Mesenchymal stem cell (in vitro differentiated cells and primary cell): ENCODE results near the gene CLEC1B. TPM values are rescaled to one million over a fixed set of nuclear protein-coding genes. Genes with fewer than 3 reads are reported as not detected.

Experiments used
- DNase-seq: peaks from one replicate; pipeline ENCODE4 v3.0.0-alpha.2; 2013
- H2AFZ ChIP-seq: one replicate; pipeline ENCODE4 v1.6.1; 2013; ENCODE audit warnings: low read depth, mild to moderate bottlenecking, control low read depth, inconsistent platforms, low read length, moderate library complexity
- H2AK5ac ChIP-seq: 2 replicates; pipeline ENCODE4 v1.6.1; 2013; ENCODE audit warnings: low read length, moderate library complexity, mild to moderate bottlenecking, inconsistent platforms; ENCODE audit not compliant: severe bottlenecking
- H2BK120ac ChIP-seq: one replicate; pipeline ENCODE4 v1.6.1; 2013; ENCODE audit warnings: low read depth, mild to moderate bottlenecking, inconsistent platforms, low read length, moderate library complexity
- H2BK12ac ChIP-seq, 2 experiments: one replicate each; pipeline ENCODE4 v1.6.1; 2013; ENCODE audit warnings: inconsistent platforms in 2 of 2, low read length in 2 of 2, mild to moderate bottlenecking in 2 of 2, moderate library complexity in 2 of 2, control low read depth in 1 of 2
- H2BK15ac ChIP-seq: one replicate; pipeline ENCODE4 v1.6.1; 2013; ENCODE audit warnings: mild to moderate bottlenecking, low read depth, inconsistent platforms; ENCODE audit not compliant: poor library complexity, severe bottlenecking
- H2BK5ac ChIP-seq: 2 replicates; pipeline ENCODE4 v1.6.1; 2013; ENCODE audit warnings: low read depth, mild to moderate bottlenecking, low read length, control low read depth, inconsistent platforms; ENCODE audit not compliant: poor library complexity, severe bottlenecking
- H3K14ac ChIP-seq, 2 experiments: one replicate each; pipeline ENCODE4 v1.6.1; 2013; ENCODE audit warnings: inconsistent platforms in 2 of 2, low read length in 2 of 2, control low read depth in 1 of 2, mild to moderate bottlenecking in 1 of 2, moderate library complexity in 1 of 2
- H3K18ac ChIP-seq, 2 experiments: one replicate each; pipeline ENCODE4 v1.6.1; 2013; ENCODE audit warnings: inconsistent platforms in 2 of 2, low read length in 2 of 2, control low read depth in 1 of 2, low read depth in 1 of 2, mild to moderate bottlenecking in 1 of 2
- H3K23ac ChIP-seq, 2 experiments: one replicate each; pipeline ENCODE4 v1.6.1; 2013; ENCODE audit warnings: inconsistent platforms in 2 of 2, low read length in 2 of 2, mild to moderate bottlenecking in 2 of 2, moderate library complexity in 2 of 2, control low read depth in 1 of 2
- H3K27ac ChIP-seq: 2 replicates; pipeline ENCODE4 v1.5.1; 2013; ENCODE audit warnings: mild to moderate bottlenecking, moderate library complexity, low read length, control low read depth, inconsistent platforms; ENCODE audit not compliant: poor library complexity, severe bottlenecking
- H3K27me3 ChIP-seq, 2 experiments: 2 replicates each; pipeline versions ENCODE4 v1.6.1 to v1.7.0; 2013; ENCODE audit warnings: low read length in 2 of 2, mild to moderate bottlenecking in 2 of 2, moderate library complexity in 2 of 2, control low read depth in 1 of 2, inconsistent platforms in 1 of 2; ENCODE audit not compliant: control insufficient read depth in 1 of 2, insufficient read depth in 1 of 2
- H3K36me3 ChIP-seq, 2 experiments: 2 replicates each; pipeline versions ENCODE4 v1.6.1 to v1.7.0; 2013; ENCODE audit warnings: low read length in 2 of 2, control low read depth in 1 of 2, inconsistent platforms in 1 of 2, low read depth in 1 of 2, mild to moderate bottlenecking in 1 of 2; ENCODE audit not compliant: insufficient read depth in 2 of 2, control insufficient read depth in 1 of 2
- H3K4ac ChIP-seq, 2 experiments: one replicate each; pipeline ENCODE4 v1.6.1; 2013; ENCODE audit warnings: inconsistent platforms in 2 of 2, low read length in 2 of 2, mild to moderate bottlenecking in 2 of 2, moderate library complexity in 2 of 2, control low read depth in 1 of 2, low read depth in 1 of 2
- H3K4me1 ChIP-seq: 2 replicates; pipeline ENCODE4 v1.6.1; 2013; ENCODE audit warnings: low read depth, low read length, control low read depth; ENCODE audit not compliant: control insufficient read depth, insufficient read depth
- H3K4me2 ChIP-seq: 2 replicates; pipeline ENCODE4 v1.6.1; 2013; ENCODE audit warnings: low read length, mild to moderate bottlenecking, inconsistent platforms; ENCODE audit not compliant: poor library complexity, severe bottlenecking
- H3K4me3 ChIP-seq, 2 experiments: 2 replicates each; pipeline versions ENCODE4 v1.5.1 to v1.7.0; 2013; ENCODE audit warnings: low read length in 2 of 2, mild to moderate bottlenecking in 2 of 2, control low read depth in 1 of 2, low read depth in 1 of 2; ENCODE audit not compliant: insufficient read depth in 1 of 2
- H3K79me1 ChIP-seq: replicated peaks from 2 replicates; pipeline ENCODE4 v1.6.1; 2013; ENCODE audit warnings: mild to moderate bottlenecking, control low read depth, low read length, inconsistent platforms; ENCODE audit not compliant: poor library complexity, severe bottlenecking
- H3K9ac ChIP-seq: 2 replicates; pipeline ENCODE4 v1.7.0; 2013; ENCODE audit warnings: mild to moderate bottlenecking, low read length, moderate library complexity
- H3K9me3 ChIP-seq: 2 replicates; pipeline ENCODE4 v1.7.0; 2013; ENCODE audit warnings: mild to moderate bottlenecking, low read length; ENCODE audit not compliant: control insufficient read depth
- H4K8ac ChIP-seq: one replicate; pipeline ENCODE4 v1.6.1; 2013; ENCODE audit warnings: inconsistent platforms, mild to moderate bottlenecking, low read length, moderate library complexity
- H4K91ac ChIP-seq: one replicate; pipeline ENCODE4 v1.6.1; 2013; ENCODE audit warnings: mild to moderate bottlenecking, low read length, inconsistent platforms
- WGBS: methylation state at CpG from one replicate; pipeline ENCODE4 v1.1.7; 2013; ENCODE audit warnings: mixed read lengths; 5-methylcytosine and 5-hydroxymethylcytosine counted together
- polyA plus RNA-seq, 2 experiments: library from polyadenylated mRNA; stranded (reverse); fragments of 200-250 nt; gene quantifications; one replicate each; pipeline ENCODE4 v1.2.3, GENCODE V29; 2013

The CLEC1B gene
- not detected for polyA plus RNA-seq (2013, experiment 1 of 2)
- polyA plus RNA-seq (2013, experiment 2 of 2) = not detected

- DNase-seq = no peak
- H3K27ac ChIP-seq = no peak within 1 kb of the TSS
- H3K14ac ChIP-seq = no peak within 1 kb of the TSS
- no peak within 1 kb of the TSS for H2BK120ac ChIP-seq
- no peaks in the 10 kb centered on the region for H3K27me3 ChIP-seq
- no peak within 1 kb of the TSS for H4K8ac ChIP-seq
- H3K23ac ChIP-seq = no peak within 1 kb of the TSS
- no peak within 1 kb of the TSS for H4K91ac ChIP-seq
- no peak within 1 kb of the TSS for H2AK5ac ChIP-seq
- H3K9me3 ChIP-seq = no peaks in the 10 kb centered on the region
- H3K79me1 ChIP-seq = no peaks in the 10 kb centered on the region
- no peak within 1 kb of the TSS for H2BK5ac ChIP-seq
- H3K36me3 ChIP-seq = no peaks in the 10 kb centered on the region
- no peaks in the 10 kb centered on the region for H3K4me1 ChIP-seq
- no peak within 1 kb of the TSS for H2AFZ ChIP-seq
- H3K18ac ChIP-seq = no peak within 1 kb of the TSS
- H2BK15ac ChIP-seq = no peak within 1 kb of the TSS
- no peak within 1 kb of the TSS for H3K4ac ChIP-seq
- no peak within 1 kb of the TSS for H3K4me3 ChIP-seq
- H3K9ac ChIP-seq = no peak within 1 kb of the TSS
- H3K4me2 ChIP-seq = no peak within 1 kb of the TSS
- H2BK12ac ChIP-seq = no peak within 1 kb of the TSS
- 100% methylated on average over 2 of the region's 3 CpGs for WGBS
These were observed at the start of gene CLEC1B for GRCh38 chr12:9999016-9999415. TSS of gene CLEC1B (minus strand) at chr12:9999121. CDS start at chr12:9999100, 21 bp downstream.

- Histone ChIP-seq H3K4me3 (no peak overlapping the region), H2BK15ac (no peak overlapping the region), H2AK5ac (no peak overlapping the region), H3K9me3 (peaks cover 6% of the 10 kb centered on the region), H3K27ac (no peak overlapping the region), H3K14ac (no peak overlapping the region), H2BK120ac (no peak overlapping the region), H2BK5ac (no peak overlapping the region), H3K18ac (no peak overlapping the region), H3K9ac (no peak overlapping the region), H3K27me3 (no peaks in the 10 kb centered on the region), H2AFZ (no peak overlapping the region), H3K4me2 (no peak overlapping the region), H3K4me1 (no peaks in the 10 kb centered on the region), H3K79me1 (no peaks in the 10 kb centered on the region), H2BK12ac (no peak overlapping the region), H3K23ac (no peak overlapping the region), H3K36me3 (no peaks in the 10 kb centered on the region), H4K91ac (no peak overlapping the region), H3K4ac (no peak overlapping the region), H4K8ac (no peak overlapping the region)
- WGBS = 57% methylated on average over 3 of the region's 3 CpGs
- DNase-seq = no peak
These were observed 49.6 kb upstream of the CLEC1B start for GRCh38 chr12:10048526-10048925.

- Histone ChIP-seq H2BK15ac (no peak overlapping the region), H3K4me3 (no peak overlapping the region), H3K79me1 (no peaks in the 10 kb centered on the region), H3K4me2 (no peak overlapping the region), H3K36me3 (no peaks in the 10 kb centered on the region), H3K18ac (no peak overlapping the region), H4K91ac (no peak overlapping the region), H3K23ac (no peak overlapping the region), H4K8ac (no peak overlapping the region), H2AFZ (no peak overlapping the region), H3K4me1 (no peaks in the 10 kb centered on the region), H2BK12ac (no peak overlapping the region), H2BK120ac (no peak overlapping the region), H3K4ac (no peak overlapping the region), H3K9ac (no peak overlapping the region), H3K27me3 (no peaks in the 10 kb centered on the region), H2AK5ac (no peak overlapping the region), H2BK5ac (no peak overlapping the region), H3K14ac (no peak overlapping the region), H3K9me3 (no peaks in the 10 kb centered on the region), H3K27ac (no peak overlapping the region)
- DNase-seq = no peak
These were observed 43.2 kb upstream of the CLEC1B start for GRCh38 chr12:10042167-10042566.

GRCh38 chr12:10033783-10034545 is 35.0 kb upstream of the CLEC1B start:
- no peaks in the 10 kb centered on the region for H3K4me1 ChIP-seq
- H3K18ac ChIP-seq = no peak overlapping the region

More at GRCh38 chr12:10033783-10034545, 35.0 kb upstream of the CLEC1B start:
- no peak overlapping the region for H2BK120ac ChIP-seq
- no peaks in the 10 kb centered on the region for H3K36me3 ChIP-seq
- no peak overlapping the region for H2AFZ ChIP-seq
- H2BK15ac ChIP-seq = no peak overlapping the region
- H3K27ac ChIP-seq = no peak overlapping the region
- no peaks in the 10 kb centered on the region for H3K9me3 ChIP-seq
- no peaks in the 10 kb centered on the region for H3K27me3 ChIP-seq
- H3K4me2 ChIP-seq = no peak overlapping the region
- no peak overlapping the region for H2BK12ac ChIP-seq
- no peak overlapping the region for H2AK5ac ChIP-seq
- WGBS = no CpG with 5 or more reads among the region's 1 CpG
- no peak overlapping the region for H3K14ac ChIP-seq
- no peak overlapping the region for H4K91ac ChIP-seq
- no peak overlapping the region for H3K9ac ChIP-seq
- no peak overlapping the region for H3K23ac ChIP-seq
- H3K4me3 ChIP-seq = no peak overlapping the region
- peak; percentile 38 for DNase-seq
- no peak overlapping the region for H2BK5ac ChIP-seq
- no peak overlapping the region for H3K4ac ChIP-seq
- H3K79me1 ChIP-seq = no peaks in the 10 kb centered on the region
- no peak overlapping the region for H4K8ac ChIP-seq
